DMS53 (cell line): ENCODE data around the gene CSRP2.

Source experiments
- DNase-seq: peaks from one replicate; lab custom pipeline; 2025; lab: John Stamatoyannopoulos, UW

The CSRP2 gene

DNA sequence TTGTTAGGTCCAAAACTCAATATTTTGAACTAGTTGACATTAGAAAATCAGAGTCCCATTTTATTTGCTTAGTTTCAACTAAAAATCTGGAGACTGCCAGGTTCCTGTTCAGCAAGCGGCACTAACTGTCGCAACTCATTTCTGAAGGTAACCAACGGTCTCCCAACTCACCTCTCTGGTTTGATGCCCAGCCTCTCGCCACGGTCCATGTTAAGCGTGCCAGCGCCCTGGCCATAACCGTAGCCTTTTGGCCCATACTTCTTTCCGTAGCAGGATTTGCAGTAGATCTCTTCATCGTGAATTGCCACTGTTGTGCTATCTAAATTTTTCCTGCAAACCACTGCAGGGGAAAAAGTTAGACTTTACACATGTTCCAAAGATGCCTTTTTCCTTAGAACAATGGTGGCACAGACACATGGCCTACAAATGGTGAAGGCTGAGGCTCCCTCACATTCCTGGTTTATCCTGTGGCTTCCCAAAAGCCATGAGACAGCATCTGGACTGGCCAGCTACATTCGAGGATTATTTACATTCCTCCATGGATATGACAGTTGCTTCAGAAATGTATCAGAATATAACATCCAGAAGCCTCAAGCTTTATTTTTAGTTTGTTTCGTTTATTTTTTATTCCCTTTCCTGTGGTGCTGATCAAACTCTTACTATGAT lies 15.7 kb downstream of the CSRP2 start:
- DNase-seq: no peak

DNA sequence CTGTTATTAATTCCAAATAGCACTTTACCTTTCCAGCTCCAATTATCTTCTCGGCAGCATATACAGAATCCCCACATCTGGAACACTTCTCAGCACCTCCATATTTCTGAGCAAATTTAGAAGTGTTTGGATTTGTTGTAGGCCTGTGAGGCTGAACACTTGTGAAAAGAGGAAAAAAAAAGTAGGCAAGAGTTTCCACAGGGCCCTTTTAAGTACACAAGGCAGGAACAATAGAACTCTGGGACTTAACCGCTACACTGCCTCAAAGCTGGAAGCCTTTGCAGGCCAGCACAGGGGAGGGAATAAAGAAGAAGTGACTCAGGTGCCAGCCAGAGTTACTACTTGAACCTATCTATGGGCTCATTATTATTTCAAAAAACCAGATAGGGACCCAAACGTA lies 18.6 kb downstream of the CSRP2 start:
- DNase-seq: no peak

DNA sequence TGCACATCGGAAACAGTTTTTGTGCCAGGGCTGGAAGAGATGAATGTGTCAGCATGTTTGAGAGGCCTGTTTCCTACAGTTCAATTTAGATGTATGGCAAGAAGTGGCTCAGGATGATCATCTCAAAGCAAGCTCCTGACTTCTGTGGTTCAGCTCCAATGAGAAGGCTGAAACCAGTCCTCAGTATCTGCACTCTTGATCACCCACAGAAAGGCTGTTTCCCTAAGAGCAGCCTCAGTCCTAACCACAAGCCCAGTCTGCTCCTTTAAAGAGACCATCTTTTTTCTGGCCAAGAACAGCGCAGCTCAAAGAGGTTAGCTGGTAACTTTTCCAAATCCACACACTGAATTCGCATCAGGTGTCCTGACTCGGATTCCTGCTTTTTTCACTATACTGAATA lies 19.2 kb downstream of the CSRP2 start:
- DNase-seq: no peak

DNA sequence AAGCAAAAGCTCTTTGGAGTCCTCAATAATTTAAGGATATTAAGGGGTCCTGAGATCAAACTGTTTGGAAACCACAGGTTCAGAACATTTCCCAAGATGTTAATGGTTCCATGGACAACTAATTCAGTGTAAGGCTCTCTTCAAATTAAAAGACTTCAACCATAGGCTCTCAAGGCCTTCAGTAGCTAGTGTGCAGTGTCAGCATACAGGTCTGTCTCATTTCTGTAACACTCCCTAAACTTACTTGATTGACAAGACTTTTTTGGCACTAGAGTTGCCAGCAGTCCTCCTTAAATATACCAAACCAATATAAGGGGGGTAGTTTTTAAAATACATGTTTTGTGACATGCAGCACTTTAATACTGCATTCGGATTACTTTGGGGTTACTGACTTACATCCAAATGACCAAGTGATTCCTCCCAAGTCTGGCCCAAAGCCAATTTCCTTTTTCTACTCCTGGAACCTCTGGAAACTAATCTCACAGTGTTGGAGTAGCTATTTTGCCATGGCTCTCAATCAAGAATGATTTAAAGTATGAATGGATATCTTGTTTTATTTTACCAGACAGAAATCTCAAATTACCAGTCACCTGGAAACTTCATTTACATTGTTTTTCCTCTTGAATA lies 22.7 kb downstream of the CSRP2 start:
- no peak for DNase-seq

DNA sequence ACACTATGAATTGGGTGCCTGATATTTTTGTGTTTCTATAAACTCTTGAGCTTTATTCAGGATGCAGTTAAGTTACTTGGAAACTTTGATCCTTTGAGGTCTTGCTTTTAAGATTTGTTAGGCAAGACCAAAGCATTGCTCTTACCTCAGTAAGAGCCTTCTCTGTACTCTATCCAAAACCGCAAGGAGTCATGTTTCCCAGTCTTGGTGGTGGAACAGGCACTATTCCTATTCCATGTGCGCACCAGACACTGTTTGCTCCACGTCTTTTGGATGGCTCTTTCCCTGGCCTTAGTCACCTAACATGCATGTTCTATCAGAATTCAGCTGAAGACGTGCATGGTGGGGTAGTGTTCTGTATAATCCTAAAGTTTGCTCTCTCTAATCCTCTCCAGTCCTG lies 23.5 kb downstream of the CSRP2 start:
- no peak for DNase-seq

DNA sequence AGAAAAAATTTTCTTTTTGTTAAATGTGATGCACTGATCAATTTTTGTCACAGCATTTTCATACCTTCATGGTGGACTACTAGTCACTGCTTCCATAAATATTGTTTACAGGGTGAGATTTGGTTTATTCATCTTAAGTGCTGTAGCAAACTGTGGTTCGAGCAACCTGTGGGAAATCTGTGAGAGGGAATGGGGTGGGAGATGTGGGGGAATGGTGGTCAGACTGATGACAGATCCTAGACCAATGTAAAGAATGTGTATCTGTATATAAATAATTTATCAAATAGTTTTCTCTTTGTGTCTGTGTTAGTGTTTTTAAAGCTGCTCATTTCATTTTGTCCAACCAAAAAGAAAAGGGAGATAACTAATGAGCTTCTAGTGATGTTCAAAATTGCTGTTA lies 26.7 kb downstream of the CSRP2 start:
- no peak for DNase-seq

DNA sequence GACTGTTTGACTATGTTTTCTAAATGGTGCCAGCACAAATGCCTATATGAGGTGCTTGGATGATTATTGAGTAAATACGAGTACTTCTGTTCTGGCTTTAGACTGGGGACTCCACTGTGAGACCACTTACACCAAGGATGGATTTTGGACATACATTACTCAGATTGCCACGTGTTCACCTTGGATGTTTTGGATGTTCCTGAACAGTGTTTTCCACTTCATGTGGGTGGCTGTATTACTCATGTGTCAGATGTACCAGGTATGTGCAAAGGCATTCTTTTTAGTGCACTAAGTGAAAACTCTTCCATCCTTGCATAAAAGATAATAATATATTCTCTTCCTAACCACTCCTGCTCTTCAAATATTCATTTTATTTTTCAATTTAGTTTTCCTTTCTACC lies 30.7 kb downstream of the CSRP2 start:
- no peak for DNase-seq

DNA sequence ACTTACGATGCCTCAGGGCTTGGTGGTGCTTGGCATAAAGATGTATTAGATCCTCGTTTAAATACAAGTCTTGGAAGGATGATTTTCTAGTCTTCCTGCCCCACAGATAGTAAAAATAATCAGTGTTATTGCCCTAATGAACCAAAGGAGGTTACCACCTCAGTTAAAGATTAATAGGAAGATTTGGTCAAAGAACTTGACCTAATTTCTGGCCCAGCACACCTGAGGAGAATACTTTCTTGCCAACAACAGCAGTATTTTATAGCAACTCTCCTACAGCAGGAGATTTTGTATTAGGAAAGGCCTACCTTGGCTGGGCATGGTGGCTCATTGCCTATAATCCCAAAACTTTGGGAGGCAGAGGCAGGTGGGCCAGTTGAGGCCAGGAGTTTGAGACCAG lies 31.6 kb downstream of the CSRP2 start:
- no peak for DNase-seq

DNA sequence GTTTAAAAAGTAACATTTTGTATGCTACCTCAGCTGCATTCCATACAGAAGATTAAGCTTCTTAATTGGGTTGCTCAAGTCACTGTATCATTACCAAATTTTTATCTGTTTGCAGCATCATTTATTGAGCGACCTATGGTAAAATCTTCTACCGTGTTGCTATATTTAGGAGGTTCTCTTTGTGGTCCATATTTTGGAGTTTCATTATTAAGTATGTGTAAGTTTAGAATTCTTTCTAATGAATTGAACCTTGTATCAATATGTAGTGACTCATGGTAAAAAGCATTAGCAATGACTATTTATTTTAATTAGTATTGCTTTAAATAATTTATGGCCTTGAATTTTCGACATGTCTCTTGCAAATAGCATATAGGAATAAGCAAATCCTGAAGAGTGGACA lies 42.2 kb downstream of the CSRP2 start:
- DNase-seq: no peak

DNA sequence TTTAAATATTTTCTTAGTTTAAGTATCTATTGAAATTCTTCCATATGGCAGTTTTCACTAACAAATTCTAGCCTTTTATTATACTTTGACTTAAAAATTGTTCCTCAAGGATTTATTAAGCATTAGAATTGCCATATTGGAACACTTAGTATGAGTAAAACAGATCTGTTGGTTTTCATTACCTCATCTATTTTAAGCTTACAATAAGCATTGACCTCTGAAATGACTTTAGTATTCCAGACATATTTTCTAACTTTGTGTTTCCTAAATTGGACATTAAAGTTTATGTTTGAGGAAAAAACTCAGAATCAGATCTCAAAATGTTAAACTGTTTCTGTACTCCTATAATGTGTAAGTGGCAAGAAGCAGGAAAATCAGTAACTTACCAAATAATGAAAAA lies 48.4 kb downstream of the CSRP2 start:
- DNase-seq: no peak

DNA sequence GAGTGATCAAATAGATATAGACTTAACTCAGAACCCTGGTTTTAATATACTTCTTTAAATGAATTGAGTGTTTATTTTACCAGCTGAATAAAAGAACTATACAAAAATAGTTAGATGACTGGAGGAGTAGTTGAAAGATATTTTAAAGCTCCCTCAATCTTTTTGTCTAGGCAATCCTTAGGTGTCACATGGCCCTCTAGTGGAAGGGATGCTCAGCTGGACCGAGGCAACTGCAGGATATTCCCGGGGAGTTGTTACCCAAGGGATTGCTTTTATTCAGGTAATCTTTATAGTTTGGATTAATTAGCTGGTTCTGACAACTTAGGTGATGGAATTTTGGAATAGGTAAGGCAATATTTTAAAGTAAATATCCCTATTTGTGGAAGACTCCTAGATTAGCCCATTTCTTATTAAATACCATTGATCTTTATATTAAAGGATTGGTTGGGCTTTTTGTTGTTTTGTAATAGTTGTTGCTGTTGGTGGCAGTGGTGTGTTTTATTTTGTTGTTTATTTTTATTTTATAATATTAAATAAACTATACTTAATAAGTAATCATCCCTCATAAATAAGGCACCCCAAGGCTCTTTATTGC lies 57.8 kb downstream of the CSRP2 start:
- DNase-seq: peak; percentile 59

DNA sequence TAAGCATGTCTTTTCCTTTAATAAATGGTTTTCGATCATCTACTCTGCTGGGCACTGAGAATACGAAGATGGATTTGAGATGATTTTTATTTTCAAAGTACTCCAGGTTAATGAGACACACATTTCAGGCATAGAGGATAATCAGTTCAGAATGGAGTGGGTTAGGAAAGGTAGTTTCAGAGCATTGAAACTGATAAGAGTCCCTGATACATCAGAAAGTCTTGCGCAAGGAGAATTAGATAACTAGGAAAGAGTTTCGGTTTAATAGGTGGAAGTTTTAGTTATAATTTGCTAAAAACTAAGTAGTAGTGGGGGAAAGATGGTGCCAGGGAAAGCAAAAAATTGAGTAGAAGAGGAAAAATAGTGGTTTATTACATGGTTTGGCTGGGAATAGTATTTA lies 64.8 kb downstream of the CSRP2 start:
- no peak for DNase-seq

DNA sequence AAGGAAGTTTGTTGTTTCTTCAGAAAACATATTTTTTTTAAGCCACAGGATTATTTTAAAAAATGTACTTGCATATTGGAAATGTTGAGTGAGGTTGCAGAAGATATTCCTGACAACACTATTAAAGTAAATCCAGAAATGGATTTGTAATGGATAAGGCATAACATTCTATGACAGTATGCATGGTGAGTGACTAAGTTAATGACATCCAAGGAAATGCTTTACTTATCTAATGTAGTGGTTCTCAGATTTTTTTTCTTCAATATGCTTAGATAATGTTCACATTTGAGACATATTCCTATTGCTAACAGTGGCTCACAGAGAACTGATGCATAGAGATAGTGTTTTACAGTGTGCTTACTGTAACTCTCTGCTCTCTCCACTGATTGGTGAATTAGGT lies 65.6 kb downstream of the CSRP2 start:
- DNase-seq: no peak

DNA sequence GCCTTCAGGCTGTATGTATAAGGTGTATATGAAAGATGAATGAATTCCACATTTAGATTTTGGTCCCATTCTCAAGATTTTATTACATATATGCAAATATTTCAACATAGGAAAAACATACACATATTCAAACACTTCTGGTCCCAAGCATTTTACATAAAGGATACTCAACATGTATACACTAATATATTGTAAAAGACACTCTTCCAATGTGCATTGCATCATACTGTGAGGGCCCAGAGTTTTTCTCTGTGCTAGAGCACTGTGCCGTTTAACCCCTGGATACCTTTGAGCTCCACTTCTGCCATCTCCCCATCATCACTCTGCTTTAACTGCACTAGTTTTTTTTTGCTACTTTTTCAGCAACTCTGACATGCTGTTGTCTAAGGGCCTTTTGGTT lies 66.8 kb downstream of the CSRP2 start:
- no peak for DNase-seq

DNA sequence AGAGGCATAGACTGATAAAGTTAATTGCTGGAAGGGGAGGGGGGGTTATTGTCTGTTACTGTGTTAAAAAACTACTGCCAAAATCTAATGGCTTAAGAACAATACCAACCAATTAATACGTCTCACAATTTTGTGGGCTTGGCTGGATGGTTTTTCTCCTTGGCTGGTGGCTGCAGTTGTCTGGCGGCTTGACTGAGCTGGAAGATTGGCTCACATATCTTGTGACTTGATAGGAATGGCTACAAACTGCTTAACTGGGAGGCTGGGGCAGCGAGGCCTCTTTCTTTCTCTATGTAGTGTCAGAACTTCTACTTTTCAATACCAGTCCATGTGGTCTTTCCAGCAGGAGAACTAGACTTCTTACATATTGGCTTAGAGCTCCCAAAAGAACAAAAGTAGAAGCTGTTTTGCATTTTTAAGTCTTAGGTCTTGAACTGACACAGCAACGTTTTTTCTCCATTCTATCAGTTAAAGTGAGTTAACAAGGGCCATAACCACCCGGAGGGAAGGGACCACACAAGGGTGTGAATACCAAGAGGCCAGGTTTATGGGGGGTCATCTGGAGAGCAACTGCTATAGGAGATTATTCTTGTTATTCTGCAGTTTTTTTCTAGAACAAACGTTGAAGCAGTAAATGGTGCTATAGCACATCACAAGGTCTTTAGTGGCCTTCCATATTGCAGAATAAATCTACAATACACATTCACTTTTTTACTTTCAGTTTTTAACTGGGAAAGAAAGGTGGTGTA lies 68.0 kb downstream of the CSRP2 start:
- no peak for DNase-seq
